ENCODE data around the gene RIPPLY1.

The RIPPLY1 gene

DNA sequence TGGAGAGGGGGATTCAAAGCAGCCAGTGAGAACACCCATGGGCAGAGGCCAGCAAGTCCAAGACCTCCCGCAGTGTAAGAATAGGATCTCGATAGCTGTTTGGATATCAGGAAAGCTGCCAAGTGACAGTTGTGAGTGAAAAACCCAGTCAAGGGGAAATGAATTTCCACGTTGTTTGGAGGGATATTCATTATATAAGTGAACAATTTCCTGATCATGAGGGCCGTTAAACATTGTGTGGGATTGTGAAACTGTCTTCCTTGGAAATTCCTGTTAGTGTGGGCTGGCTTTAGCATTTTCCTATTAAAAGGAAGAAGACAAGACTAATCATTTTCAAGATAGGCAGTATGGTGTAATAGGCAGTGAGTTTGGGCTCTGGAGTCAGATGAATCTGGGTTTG is 32.0 kb upstream of the RIPPLY1 start:
- no peak for ATAC-seq
- TF ChIP-seq, protein P1, sequence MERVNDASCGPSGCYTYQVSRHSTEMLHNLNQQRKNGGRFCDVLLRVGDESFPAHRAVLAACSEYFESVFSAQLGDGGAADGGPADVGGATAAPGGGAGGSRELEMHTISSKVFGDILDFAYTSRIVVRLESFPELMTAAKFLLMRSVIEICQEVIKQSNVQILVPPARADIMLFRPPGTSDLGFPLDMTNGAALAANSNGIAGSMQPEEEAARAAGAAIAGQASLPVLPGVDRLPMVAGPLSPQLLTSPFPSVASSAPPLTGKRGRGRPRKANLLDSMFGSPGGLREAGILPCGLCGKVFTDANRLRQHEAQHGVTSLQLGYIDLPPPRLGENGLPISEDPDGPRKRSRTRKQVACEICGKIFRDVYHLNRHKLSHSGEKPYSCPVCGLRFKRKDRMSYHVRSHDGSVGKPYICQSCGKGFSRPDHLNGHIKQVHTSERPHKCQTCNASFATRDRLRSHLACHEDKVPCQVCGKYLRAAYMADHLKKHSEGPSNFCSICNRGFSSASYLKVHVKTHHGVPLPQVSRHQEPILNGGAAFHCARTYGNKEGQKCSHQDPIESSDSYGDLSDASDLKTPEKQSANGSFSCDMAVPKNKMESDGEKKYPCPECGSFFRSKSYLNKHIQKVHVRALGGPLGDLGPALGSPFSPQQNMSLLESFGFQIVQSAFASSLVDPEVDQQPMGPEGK (CRISPR knock-in tag; IDR thresholded peaks at IDR 0.05; ENCODE audit: borderline replicate concordance): no peak
- TF ChIP-seq CSDC2 (CRISPR knock-in tag; IDR thresholded peaks at IDR 0.05): no peak
- TF ChIP-seq GLIS3 (CRISPR knock-in tag; IDR thresholded peaks at IDR 0.05): no peak
- TF ChIP-seq ZNF70 (CRISPR knock-in tag; IDR thresholded peaks at IDR 0.05): no peak
- TF ChIP-seq ARNTL (CRISPR knock-in tag; IDR thresholded peaks at IDR 0.05; ENCODE audit: borderline replicate concordance, low read depth): no peak
- no peak for TF ChIP-seq ESRRG (CRISPR knock-in tag; IDR thresholded peaks at IDR 0.05)
- TF ChIP-seq, protein P2, sequence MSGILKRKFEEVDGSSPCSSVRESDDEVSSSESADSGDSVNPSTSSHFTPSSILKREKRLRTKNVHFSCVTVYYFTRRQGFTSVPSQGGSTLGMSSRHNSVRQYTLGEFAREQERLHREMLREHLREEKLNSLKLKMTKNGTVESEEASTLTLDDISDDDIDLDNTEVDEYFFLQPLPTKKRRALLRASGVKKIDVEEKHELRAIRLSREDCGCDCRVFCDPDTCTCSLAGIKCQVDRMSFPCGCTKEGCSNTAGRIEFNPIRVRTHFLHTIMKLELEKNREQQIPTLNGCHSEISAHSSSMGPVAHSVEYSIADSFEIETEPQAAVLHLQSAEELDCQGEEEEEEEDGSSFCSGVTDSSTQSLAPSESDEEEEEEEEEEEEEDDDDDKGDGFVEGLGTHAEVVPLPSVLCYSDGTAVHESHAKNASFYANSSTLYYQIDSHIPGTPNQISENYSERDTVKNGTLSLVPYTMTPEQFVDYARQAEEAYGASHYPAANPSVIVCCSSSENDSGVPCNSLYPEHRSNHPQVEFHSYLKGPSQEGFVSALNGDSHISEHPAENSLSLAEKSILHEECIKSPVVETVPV (CRISPR knock-in tag; IDR thresholded peaks at IDR 0.05): no peak
- TF ChIP-seq OSR1 (CRISPR knock-in tag; IDR thresholded peaks at IDR 0.05): no peak
- TF ChIP-seq ZNF8 (CRISPR knock-in tag; IDR thresholded peaks at IDR 0.05): no peak
- TF ChIP-seq PPARA (CRISPR knock-in tag; IDR thresholded peaks at IDR 0.05; ENCODE audit: borderline replicate concordance): no peak
- TF ChIP-seq TCF4 (CRISPR knock-in tag; IDR thresholded peaks at IDR 0.05; ENCODE audit: borderline replicate concordance): no peak
- no peak for TF ChIP-seq ZNF565 (CRISPR knock-in tag; conservative IDR thresholded peaks at IDR 0.05; ENCODE audit: low read depth)
- TF ChIP-seq ISL1 (CRISPR knock-in tag; IDR thresholded peaks at IDR 0.05): no peak
- TF ChIP-seq, protein P3, sequence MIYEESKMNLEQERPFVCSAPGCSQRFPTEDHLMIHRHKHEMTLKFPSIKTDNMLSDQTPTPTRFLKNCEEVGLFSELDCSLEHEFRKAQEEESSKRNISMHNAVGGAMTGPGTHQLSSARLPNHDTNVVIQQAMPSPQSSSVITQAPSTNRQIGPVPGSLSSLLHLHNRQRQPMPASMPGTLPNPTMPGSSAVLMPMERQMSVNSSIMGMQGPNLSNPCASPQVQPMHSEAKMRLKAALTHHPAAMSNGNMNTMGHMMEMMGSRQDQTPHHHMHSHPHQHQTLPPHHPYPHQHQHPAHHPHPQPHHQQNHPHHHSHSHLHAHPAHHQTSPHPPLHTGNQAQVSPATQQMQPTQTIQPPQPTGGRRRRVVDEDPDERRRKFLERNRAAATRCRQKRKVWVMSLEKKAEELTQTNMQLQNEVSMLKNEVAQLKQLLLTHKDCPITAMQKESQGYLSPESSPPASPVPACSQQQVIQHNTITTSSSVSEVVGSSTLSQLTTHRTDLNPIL (CRISPR knock-in tag; IDR thresholded peaks at IDR 0.05; ENCODE audit: low read depth): no peak
- no peak for TF ChIP-seq ZC3H10 (CRISPR knock-in tag; IDR thresholded peaks at IDR 0.05)
- no peak for TF ChIP-seq BACH2 (CRISPR knock-in tag; IDR thresholded peaks at IDR 0.05; ENCODE audit: borderline replicate concordance)
- no peak for TF ChIP-seq SNAI2 (CRISPR knock-in tag; IDR thresholded peaks at IDR 0.05)

DNA sequence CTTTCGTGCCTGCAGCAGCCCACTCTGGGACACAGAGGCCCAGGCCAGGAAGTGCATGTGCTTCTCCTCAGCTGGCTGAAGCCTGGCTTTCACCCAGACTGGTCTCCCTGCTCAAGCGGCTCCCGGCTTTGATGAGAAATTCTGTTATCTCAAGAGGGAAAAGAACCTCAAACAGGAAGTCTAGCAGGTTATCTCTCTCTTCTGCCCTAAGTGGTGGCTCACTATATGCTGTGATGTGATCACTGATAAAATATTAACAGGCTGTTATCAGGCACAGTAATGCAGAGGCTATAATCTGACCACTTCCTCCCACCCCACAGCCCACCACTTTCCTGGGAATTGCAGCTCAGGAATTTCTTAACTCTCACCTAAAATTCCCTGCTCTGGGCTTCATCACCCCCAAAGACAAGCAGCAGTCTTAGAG is 30.4 kb upstream of the RIPPLY1 start:
- peak; percentile 50; the same call in 2 of the 3 replicates for ATAC-seq
- TF ChIP-seq, protein P4, sequence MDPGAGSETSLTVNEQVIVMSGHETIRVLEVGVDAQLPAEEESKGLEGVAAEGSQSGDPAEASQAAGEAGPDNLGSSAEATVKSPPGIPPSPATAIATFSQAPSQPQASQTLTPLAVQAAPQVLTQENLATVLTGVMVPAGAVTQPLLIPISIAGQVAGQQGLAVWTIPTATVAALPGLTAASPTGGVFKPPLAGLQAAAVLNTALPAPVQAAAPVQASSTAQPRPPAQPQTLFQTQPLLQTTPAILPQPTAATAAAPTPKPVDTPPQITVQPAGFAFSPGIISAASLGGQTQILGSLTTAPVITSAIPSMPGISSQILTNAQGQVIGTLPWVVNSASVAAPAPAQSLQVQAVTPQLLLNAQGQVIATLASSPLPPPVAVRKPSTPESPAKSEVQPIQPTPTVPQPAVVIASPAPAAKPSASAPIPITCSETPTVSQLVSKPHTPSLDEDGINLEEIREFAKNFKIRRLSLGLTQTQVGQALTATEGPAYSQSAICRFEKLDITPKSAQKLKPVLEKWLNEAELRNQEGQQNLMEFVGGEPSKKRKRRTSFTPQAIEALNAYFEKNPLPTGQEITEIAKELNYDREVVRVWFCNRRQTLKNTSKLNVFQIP (CRISPR knock-in tag; IDR thresholded peaks at IDR 0.05; ENCODE audit: borderline replicate concordance, low read depth): no peak
- TF ChIP-seq SNAI2 (CRISPR knock-in tag; IDR thresholded peaks at IDR 0.05): no peak
- no peak for TF ChIP-seq RARB (CRISPR knock-in tag; IDR thresholded peaks at IDR 0.05)
- TF ChIP-seq PPARA (CRISPR knock-in tag; IDR thresholded peaks at IDR 0.05; ENCODE audit: borderline replicate concordance): no peak
- TF ChIP-seq ZFP3 (CRISPR knock-in tag; IDR thresholded peaks at IDR 0.05): no peak
- TF ChIP-seq TCF4 (CRISPR knock-in tag; IDR thresholded peaks at IDR 0.05; ENCODE audit: borderline replicate concordance): no peak
- TF ChIP-seq, protein P1 (CRISPR knock-in tag; IDR thresholded peaks at IDR 0.05; ENCODE audit: borderline replicate concordance): no peak
- no peak for TF ChIP-seq ZC3H10 (CRISPR knock-in tag; IDR thresholded peaks at IDR 0.05)
- no peak for TF ChIP-seq CSDC2 (CRISPR knock-in tag; IDR thresholded peaks at IDR 0.05)

DNA sequence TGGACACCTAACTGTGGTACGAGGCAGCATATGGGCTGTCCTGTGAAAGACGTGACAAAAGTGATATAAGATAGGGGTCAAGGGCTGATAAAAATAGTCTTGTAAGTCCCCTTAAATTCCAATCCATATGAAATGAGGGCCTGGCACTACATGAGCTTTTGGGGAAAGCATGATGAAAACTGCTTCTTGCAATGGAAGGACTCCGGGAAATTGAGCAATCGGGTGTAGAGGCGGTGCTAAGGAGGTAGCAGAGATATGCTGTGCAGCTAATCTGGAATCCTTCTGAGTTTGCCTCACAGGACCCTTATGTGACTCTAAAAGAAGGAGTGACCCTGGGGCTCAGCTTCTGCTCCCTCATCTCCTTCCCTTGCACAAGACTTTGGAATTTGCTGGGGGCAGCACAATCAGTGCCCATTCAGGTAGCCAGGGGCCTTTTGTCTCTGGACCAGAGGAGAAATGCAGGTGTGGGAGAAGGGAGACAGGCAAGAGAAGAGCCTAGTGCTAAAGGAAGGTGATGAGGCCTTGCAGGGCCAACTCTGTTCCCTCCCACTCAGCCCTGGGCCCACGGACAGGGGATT is 29.9 kb upstream of the RIPPLY1 start:
- no peak; the same call in 1 of the 3 replicates for ATAC-seq
- TF ChIP-seq ESRRG (CRISPR knock-in tag; IDR thresholded peaks at IDR 0.05) (no peak), BACH2 (CRISPR knock-in tag; IDR thresholded peaks at IDR 0.05; ENCODE audit: borderline replicate concordance) (no peak), TOX (CRISPR knock-in tag; IDR thresholded peaks at IDR 0.05; ENCODE audit: borderline replicate concordance) (no peak), RARB (CRISPR knock-in tag; IDR thresholded peaks at IDR 0.05) (no peak), ZNF70 (CRISPR knock-in tag; IDR thresholded peaks at IDR 0.05) (no peak), SNAI2 (CRISPR knock-in tag; IDR thresholded peaks at IDR 0.05) (no peak), OSR1 (CRISPR knock-in tag; IDR thresholded peaks at IDR 0.05) (no peak), ZFP30 (CRISPR knock-in tag; IDR thresholded peaks at IDR 0.05) (no peak), ZFP3 (CRISPR knock-in tag; IDR thresholded peaks at IDR 0.05) (no peak)
- TF ChIP-seq, protein P1 (CRISPR knock-in tag; IDR thresholded peaks at IDR 0.05; ENCODE audit: borderline replicate concordance): no peak
- TF ChIP-seq, protein P4 (CRISPR knock-in tag; IDR thresholded peaks at IDR 0.05; ENCODE audit: borderline replicate concordance, low read depth): no peak
- TF ChIP-seq, protein P2 (CRISPR knock-in tag; IDR thresholded peaks at IDR 0.05): no peak
